NCI-H2107 treated with DMSO at 0.1 percent for 48 hours (cell line): ENCODE data around the gene SCAANT1.
A peak's percentile ranks its signal among the peaks of the same experiment; 100 is the strongest.

Experiments used
- DNase-seq: peaks from one replicate; lab custom pipeline; 2025; ENCODE audit not compliant: unreplicated experiment; lab: John Stamatoyannopoulos, UW

The SCAANT1 gene

GRCh38 chr3:63911873-63912767 is at the start of gene SCAANT1:
Gene SCAANT1 (minus strand): TSS chr3:63912383.
- DNase-seq, result no peak

- peak; percentile 50 for DNase-seq
Observed at GRCh38 chr3:63961891-63962290, 49.7 kb upstream of the SCAANT1 start.

GRCh38 chr3:63960048-63960711 is 48.0 kb upstream of the SCAANT1 start:
- no peak for DNase-seq

GRCh38 chr3:63959146-63959545 is 47.0 kb upstream of the SCAANT1 start:
- DNase-seq, result no peak

- DNase-seq, result no peak
Observed at GRCh38 chr3:63955830-63956545, 43.8 kb upstream of the SCAANT1 start.

- DNase-seq, result no peak
Observed at GRCh38 chr3:63955036-63955650, 43.0 kb upstream of the SCAANT1 start.

GRCh38 chr3:63954182-63954581 is 42.0 kb upstream of the SCAANT1 start:
- no peak for DNase-seq

- DNase-seq, result no peak
Observed at GRCh38 chr3:63952248-63952594, 40.0 kb upstream of the SCAANT1 start.

- DNase-seq, result no peak
Observed at GRCh38 chr3:63951492-63952247, 39.5 kb upstream of the SCAANT1 start.

GRCh38 chr3:63950698-63951097 is 38.5 kb upstream of the SCAANT1 start:
- DNase-seq, result no peak

- DNase-seq, result no peak
Observed at GRCh38 chr3:63949005-63949404, 36.8 kb upstream of the SCAANT1 start.

- no peak for DNase-seq
Observed at GRCh38 chr3:63947594-63947993, 35.4 kb upstream of the SCAANT1 start.

- DNase-seq, result no peak
Observed at GRCh38 chr3:63946753-63947152, 34.6 kb upstream of the SCAANT1 start.

- no peak for DNase-seq
Observed at GRCh38 chr3:63945558-63946096, 33.4 kb upstream of the SCAANT1 start.

- no peak for DNase-seq
Observed at GRCh38 chr3:63943678-63944077, 31.5 kb upstream of the SCAANT1 start.

GRCh38 chr3:63942528-63942927 is 30.3 kb upstream of the SCAANT1 start:
- DNase-seq, result no peak

- no peak for DNase-seq
Observed at GRCh38 chr3:63940389-63940757, 28.2 kb upstream of the SCAANT1 start.

- DNase-seq, result no peak
Observed at GRCh38 chr3:63937661-63938651, 25.8 kb upstream of the SCAANT1 start.

- no peak for DNase-seq
Observed at GRCh38 chr3:63936925-63937324, 24.7 kb upstream of the SCAANT1 start.
